Neuron (in vitro differentiated cells): ENCODE data around the gene GSX1.
A peak's percentile ranks its signal among the peaks of the same experiment; 100 is the strongest.

Source experiments
- H2AFZ ChIP-seq: one replicate; pipeline ENCODE4 v1.6.1; 2013; ENCODE audit warnings: low read depth, mild to moderate bottlenecking, inconsistent platforms, low read length, moderate library complexity
- H3K27me3 ChIP-seq: one replicate; pipeline ENCODE4 v1.6.1; 2013; ENCODE audit warnings: low read length; ENCODE audit not compliant: insufficient read depth
- H3K36me3 ChIP-seq: one replicate; pipeline ENCODE4 v1.6.1; 2013; ENCODE audit warnings: low read length; ENCODE audit not compliant: insufficient read depth
- H3K4me1 ChIP-seq: one replicate; pipeline ENCODE4 v1.6.1; 2013; ENCODE audit warnings: low read length; ENCODE audit not compliant: insufficient read depth
- H3K4me3 ChIP-seq: 2 replicates; pipeline ENCODE4 v1.5.1; 2013; ENCODE audit warnings: mild to moderate bottlenecking, low read length, moderate library complexity
- H3K9me3 ChIP-seq: one replicate; pipeline ENCODE4 v1.6.1; 2013; ENCODE audit warnings: low read length

GSX1 gene

GRCh38 chr13:27788271-27788670 is 4.0 kb upstream of the GSX1 start:
- Histone ChIP-seq H3K36me3 (no peaks in the 10 kb centered on the region), H2AFZ (no peak overlapping the region), H3K27me3 (peaks cover 54% of the 10 kb centered on the region), H3K4me3 (no peak overlapping the region), H3K9me3 (no peaks in the 10 kb centered on the region), H3K4me1 (peaks cover 33% of the 10 kb centered on the region)

GRCh38 chr13:27789153-27789494 is 3.2 kb upstream of the GSX1 start:
- Histone ChIP-seq H3K27me3 (peaks cover 62% of the 10 kb centered on the region), H3K4me3 (peak overlapping the region; percentile 16), H3K36me3 (no peaks in the 10 kb centered on the region), H3K4me1 (peaks cover 33% of the 10 kb centered on the region), H3K9me3 (no peaks in the 10 kb centered on the region), H2AFZ (peak overlapping the region; percentile 56)

- peak overlapping the region; percentile 27 for H3K4me3 ChIP-seq
- no peaks in the 10 kb centered on the region for H3K36me3 ChIP-seq
Observed at GRCh38 chr13:27789495-27790303, 2.6 kb upstream of the GSX1 start.

GRCh38 chr13:27790523-27790922 is 1.8 kb upstream of the GSX1 start:
- Histone ChIP-seq H2AFZ (no peak overlapping the region), H3K4me3 (no peak overlapping the region), H3K9me3 (no peaks in the 10 kb centered on the region), H3K36me3 (no peaks in the 10 kb centered on the region), H3K4me1 (peaks cover 33% of the 10 kb centered on the region), H3K27me3 (peaks cover 76% of the 10 kb centered on the region)

More at GRCh38 chr13:27789495-27790303, 2.6 kb upstream of the GSX1 start:
- Histone ChIP-seq H2AFZ (peak overlapping the region; percentile 56), H3K4me1 (peaks cover 33% of the 10 kb centered on the region), H3K9me3 (no peaks in the 10 kb centered on the region), H3K27me3 (peaks cover 68% of the 10 kb centered on the region)

GRCh38 chr13:27791146-27791900 is 960 bp upstream of the GSX1 start:
- Histone ChIP-seq H3K4me3 (peak overlapping the region; percentile 10), H3K27me3 (peaks cover 82% of the 10 kb centered on the region), H3K36me3 (no peaks in the 10 kb centered on the region), H2AFZ (no peak overlapping the region), H3K4me1 (peaks cover 33% of the 10 kb centered on the region), H3K9me3 (no peaks in the 10 kb centered on the region)

GRCh38 chr13:27791901-27792392 is 336 bp upstream of the GSX1 start:
- peaks cover 87% of the 10 kb centered on the region for H3K27me3 ChIP-seq
- no peak overlapping the region for H2AFZ ChIP-seq
- no peaks in the 10 kb centered on the region for H3K9me3 ChIP-seq
- H3K36me3 ChIP-seq: no peaks in the 10 kb centered on the region
- H3K4me1 ChIP-seq: peaks cover 33% of the 10 kb centered on the region
- no peak overlapping the region for H3K4me3 ChIP-seq

- peak overlapping the region; percentile 22 for H3K4me3 ChIP-seq
- H3K27me3 ChIP-seq: peaks cover 93% of the 10 kb centered on the region
- peaks cover 34% of the 10 kb centered on the region for H3K4me1 ChIP-seq
- no peaks in the 10 kb centered on the region for H3K36me3 ChIP-seq
- H2AFZ ChIP-seq: no peak overlapping the region
- no peaks in the 10 kb centered on the region for H3K9me3 ChIP-seq
Observed at GRCh38 chr13:27793507-27794367, 1.5 kb downstream of the GSX1 start.

- Histone ChIP-seq H2AFZ (no peak overlapping the region), H3K4me3 (no peak overlapping the region), H3K9me3 (no peaks in the 10 kb centered on the region), H3K4me1 (peaks cover 28% of the 10 kb centered on the region), H3K36me3 (no peaks in the 10 kb centered on the region), H3K27me3 (peaks cover 91% of the 10 kb centered on the region)
Observed at GRCh38 chr13:27794368-27794691, 2.0 kb downstream of the GSX1 start.

GRCh38 chr13:27794921-27795717 is 2.8 kb downstream of the GSX1 start:
- H2AFZ ChIP-seq: no peak overlapping the region
- H3K27me3 ChIP-seq: peaks cover 92% of the 10 kb centered on the region
- peaks cover 23% of the 10 kb centered on the region for H3K4me1 ChIP-seq
- H3K36me3 ChIP-seq: no peaks in the 10 kb centered on the region
- H3K4me3 ChIP-seq: no peak overlapping the region
- H3K9me3 ChIP-seq: no peaks in the 10 kb centered on the region

GRCh38 chr13:27795718-27796019 is 3.4 kb downstream of the GSX1 start:
- Histone ChIP-seq H3K27me3 (peaks cover 93% of the 10 kb centered on the region), H3K4me1 (peaks cover 20% of the 10 kb centered on the region), H3K9me3 (no peaks in the 10 kb centered on the region), H3K36me3 (no peaks in the 10 kb centered on the region), H3K4me3 (no peak overlapping the region), H2AFZ (no peak overlapping the region)

GRCh38 chr13:27796544-27797227 is 4.4 kb downstream of the GSX1 start:
- H3K36me3 ChIP-seq: no peaks in the 10 kb centered on the region
- no peak overlapping the region for H2AFZ ChIP-seq
- H3K4me3 ChIP-seq: peak overlapping the region; percentile 7
- H3K9me3 ChIP-seq: no peaks in the 10 kb centered on the region
- H3K4me1 ChIP-seq: peaks cover 10% of the 10 kb centered on the region
- peaks cover 83% of the 10 kb centered on the region for H3K27me3 ChIP-seq

GRCh38 chr13:27797228-27797624 is 4.9 kb downstream of the GSX1 start:
- Histone ChIP-seq H3K4me1 (peaks cover 7% of the 10 kb centered on the region), H2AFZ (no peak overlapping the region), H3K9me3 (no peaks in the 10 kb centered on the region), H3K36me3 (no peaks in the 10 kb centered on the region), H3K4me3 (peak overlapping the region; percentile 7), H3K27me3 (peaks cover 77% of the 10 kb centered on the region)
